Measurements from ENCODE around the gene PTPRA.

DNA sequence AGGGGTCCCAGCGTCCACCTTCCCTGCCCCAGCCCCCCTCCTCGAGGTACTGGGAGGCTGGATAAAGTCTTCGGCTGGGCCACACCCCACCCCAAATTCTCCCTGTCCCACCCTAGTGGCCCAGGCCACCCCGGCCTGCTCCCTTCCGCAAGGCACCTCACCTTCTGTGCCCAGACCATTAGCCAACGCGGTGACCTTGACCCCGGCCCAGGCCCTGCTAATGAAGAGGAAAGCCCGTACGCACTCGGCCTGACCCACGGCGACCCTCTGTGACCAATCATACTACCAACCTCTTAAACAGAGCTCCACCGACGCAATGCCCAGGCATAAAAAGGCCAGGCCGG, 198.0 kb downstream of the PTPRA start:
- TF ChIP-seq POLR2A (IDR thresholded peaks at IDR 0.05; ENCODE audit: low read depth) (no peak), EP300 (IDR thresholded peaks at IDR 0.05) (no peak)
- TF ChIP-seq, protein P1, sequence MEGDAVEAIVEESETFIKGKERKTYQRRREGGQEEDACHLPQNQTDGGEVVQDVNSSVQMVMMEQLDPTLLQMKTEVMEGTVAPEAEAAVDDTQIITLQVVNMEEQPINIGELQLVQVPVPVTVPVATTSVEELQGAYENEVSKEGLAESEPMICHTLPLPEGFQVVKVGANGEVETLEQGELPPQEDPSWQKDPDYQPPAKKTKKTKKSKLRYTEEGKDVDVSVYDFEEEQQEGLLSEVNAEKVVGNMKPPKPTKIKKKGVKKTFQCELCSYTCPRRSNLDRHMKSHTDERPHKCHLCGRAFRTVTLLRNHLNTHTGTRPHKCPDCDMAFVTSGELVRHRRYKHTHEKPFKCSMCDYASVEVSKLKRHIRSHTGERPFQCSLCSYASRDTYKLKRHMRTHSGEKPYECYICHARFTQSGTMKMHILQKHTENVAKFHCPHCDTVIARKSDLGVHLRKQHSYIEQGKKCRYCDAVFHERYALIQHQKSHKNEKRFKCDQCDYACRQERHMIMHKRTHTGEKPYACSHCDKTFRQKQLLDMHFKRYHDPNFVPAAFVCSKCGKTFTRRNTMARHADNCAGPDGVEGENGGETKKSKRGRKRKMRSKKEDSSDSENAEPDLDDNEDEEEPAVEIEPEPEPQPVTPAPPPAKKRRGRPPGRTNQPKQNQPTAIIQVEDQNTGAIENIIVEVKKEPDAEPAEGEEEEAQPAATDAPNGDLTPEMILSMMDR (IDR thresholded peaks at IDR 0.05): no peak

Data from esophagus muscularis mucosa (tissue), 4 donors.